Body of pancreas (tissue), 4 donors: Measurements from ENCODE around the gene HTR2B. TPM values are rescaled to one million over a fixed set of nuclear protein-coding genes. Genes with fewer than 3 reads are reported as not detected.
A peak's percentile ranks its signal among the peaks of the same experiment; 100 is the strongest.
"Not testable (repeated sequence)": the region's sequence is repeated elsewhere in the genome, so short reads cannot be mapped to it uniquely, and the experiment has no call there.

ENCODE experiments used
- ATAC-seq: fragments of 150-250 bp; one replicate; pipeline ENCODE4 v1.9.1; 2016
- DNase-seq, 4 donors: peaks; one replicate each; pipeline ENCODE4 v3.0.0-alpha.2; 2019
- H3K27ac ChIP-seq, 4 donors: fragments of 200-600 bp; sonication (generic); 1 replicate in 3 of 4; 2 replicates in 1 of 4; pipeline versions ENCODE4 v1.5.1 to v1.6.1; 2016 to 2019; ENCODE audit warnings: mild to moderate bottlenecking in 1 of 4, mixed read lengths in 1 of 4, moderate library complexity in 1 of 4
- H3K27me3 ChIP-seq, 2 donors: fragments of 200-600 bp; sonication (generic); one replicate each; pipeline ENCODE4 v1.6.0; 2016; ENCODE audit warnings: mild to moderate bottlenecking in 1 of 2
- H3K36me3 ChIP-seq, 2 donors: fragments of 200-600 bp; sonication (generic); replicated peaks in 1 of 2; 2 replicates each; pipeline ENCODE4 v1.5.1; 2016; ENCODE audit warnings: low read depth in 2 of 2; ENCODE audit not compliant: insufficient read depth in 1 of 2
- H3K4me1 ChIP-seq: fragments of 200-600 bp; sonication (generic); one replicate; pipeline ENCODE4 v1.6.0; 2016
- H3K4me3 ChIP-seq, 2 donors: fragments of 200-600 bp; sonication (generic); 1 replicate in 1 of 2; 2 replicates in 1 of 2; pipeline ENCODE4 v1.5.1; 2016 to 2019
- H3K9me3 ChIP-seq, 3 donors: fragments of 200-600 bp; sonication (generic); 1 replicate in 2 of 3; 2 replicates in 1 of 3; pipeline ENCODE4 v1.5.1; 2016
- CTCF ChIP-seq, 7 experiments: fragments of 450-650 bp in 4 of 7; fragments of 200-600 bp in 3 of 7; sonication (generic) in 3 of 7; IDR thresholded peaks; one replicate each; pipeline ENCODE4 v1.5.1; 2016 to 2019; ENCODE audit warnings: antibody characterized with exemption in 7 of 7
- POLR2A ChIP-seq, 3 donors: fragments of 450-650 bp; IDR thresholded peaks; one replicate each; pipeline ENCODE4 v1.6.1; 2016; ENCODE audit warnings: antibody characterized with exemption in 3 of 3, mild to moderate bottlenecking in 2 of 3
- WGBS, 2 donors: methylation state at CpG; one replicate each; pipeline ENCODE4 v1.1.5; 2017; 5-methylcytosine and 5-hydroxymethylcytosine counted together
- intact Hi-C: fragments of 100-400 bp; cut with DNase I; formaldehyde crosslinking; loops from one replicate; pipeline ENCODE4 v1.15.1; 2023
- total RNA-seq, 2 donors: library from RNA; depleted of rRNA; stranded (reverse); fragments of >200 nt; gene quantifications; one replicate each; pipeline ENCODE4 v1.1.0, GENCODE V29; 2016

HTR2B gene
- total RNA-seq, 2 donors from 2014 or later: not detected

DNA sequence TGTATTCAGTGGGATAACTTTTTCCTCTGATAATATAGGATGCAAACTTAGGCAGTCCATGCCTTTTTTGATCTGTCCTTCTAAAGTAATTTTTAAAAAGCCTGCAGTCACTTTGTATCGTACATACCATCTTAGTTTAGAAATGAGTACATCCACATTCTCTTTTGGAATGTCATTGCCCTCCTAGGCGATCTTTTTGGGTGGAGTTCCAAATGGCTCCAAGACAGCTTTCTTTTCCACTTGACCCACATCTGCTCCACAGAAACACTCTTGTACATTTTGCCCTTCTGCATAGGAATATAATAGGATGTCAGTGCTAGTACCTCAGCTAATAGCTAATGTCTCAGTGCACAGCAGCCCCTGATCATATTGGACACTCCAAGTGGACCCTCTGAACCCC is 21.8 kb upstream of the HTR2B start:
- WGBS, 2 donors: 84 to 94% methylated on average over 2 of the region's 2 CpGs
- Histone ChIP-seq H3K4me1 (no peaks in the 10 kb centered on the region), H3K27me3 (no peaks in the 10 kb centered on the region), H3K4me3 (no peak overlapping the region), H3K27ac (no peak overlapping the region), H3K9me3 (no peaks in the 10 kb centered on the region), H3K36me3 (peaks cover 0 to 6% of the 10 kb centered on the region in 2 donors)
- DNase-seq: no peak
- no peak for ATAC-seq
- no peak for TF ChIP-seq POLR2A (IDR thresholded peaks at IDR 0.05)
- TF ChIP-seq CTCF (IDR thresholded peaks at IDR 0.05): no peak
- intact Hi-C loops: no loop called here

- Histone ChIP-seq H3K27me3 (no peaks in the 10 kb centered on the region), H3K36me3 (peaks cover 0 to 4% of the 10 kb centered on the region in 2 donors), H3K9me3 (no peaks in the 10 kb centered on the region), H3K27ac (no peak overlapping the region), H3K4me3 (no peak overlapping the region), H3K4me1 (no peaks in the 10 kb centered on the region)
- no peak for ATAC-seq
- WGBS, 2 donors: 93 to 94% methylated on average over 6 of the region's 6 CpGs
- TF ChIP-seq POLR2A (IDR thresholded peaks at IDR 0.05) (no peak), CTCF (IDR thresholded peaks at IDR 0.05) (no peak)
- DNase-seq: no peak
- intact Hi-C loops: no loop called here
Measured at GRCh38 chr2:231144896-231145295, 20.1 kb upstream of the HTR2B start.

DNA sequence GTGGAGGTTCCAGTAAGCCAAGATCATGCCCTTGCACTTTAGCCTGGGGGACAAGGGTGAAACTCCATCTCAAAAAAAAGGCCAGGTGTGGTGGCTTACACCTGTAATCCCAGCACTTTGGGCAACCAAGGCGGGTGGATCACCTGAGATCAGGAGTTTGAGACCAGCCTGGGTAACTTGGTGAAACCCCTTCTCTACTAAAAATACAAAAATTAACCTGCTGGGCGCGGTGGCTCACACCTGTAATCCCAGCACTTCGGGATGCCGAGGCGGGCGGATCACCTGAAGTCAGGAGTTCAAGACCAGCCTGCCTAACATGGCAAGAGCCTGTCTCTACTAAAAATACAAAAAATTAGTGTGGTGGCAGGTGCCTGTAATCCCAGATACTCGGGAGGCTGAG is 16.0 kb upstream of the HTR2B start:
- ATAC-seq, H3K27ac ChIP-seq, H3K9me3 ChIP-seq, H3K27me3 ChIP-seq, DNase-seq, intact Hi-C loops, H3K4me1 ChIP-seq, H3K36me3 ChIP-seq, H3K4me3 ChIP-seq: not testable (repeated sequence)
- WGBS, 2 donors: 94 to 99% methylated on average over 8 of the region's 8 CpGs

- Histone ChIP-seq H3K27me3 (no peaks in the 10 kb centered on the region), H3K4me3 (no peak overlapping the region), H3K27ac (no peak overlapping the region), H3K36me3 (no peaks in the 10 kb centered on the region), H3K9me3 (no peaks in the 10 kb centered on the region), H3K4me1 (no peaks in the 10 kb centered on the region)
- DNase-seq: no peak
- ATAC-seq: no peak
- TF ChIP-seq POLR2A (IDR thresholded peaks at IDR 0.05) (no peak), CTCF (IDR thresholded peaks at IDR 0.05) (no peak)
- intact Hi-C loops: no loop called here
Measured at GRCh38 chr2:231139796-231140195, 15.0 kb upstream of the HTR2B start.

DNA sequence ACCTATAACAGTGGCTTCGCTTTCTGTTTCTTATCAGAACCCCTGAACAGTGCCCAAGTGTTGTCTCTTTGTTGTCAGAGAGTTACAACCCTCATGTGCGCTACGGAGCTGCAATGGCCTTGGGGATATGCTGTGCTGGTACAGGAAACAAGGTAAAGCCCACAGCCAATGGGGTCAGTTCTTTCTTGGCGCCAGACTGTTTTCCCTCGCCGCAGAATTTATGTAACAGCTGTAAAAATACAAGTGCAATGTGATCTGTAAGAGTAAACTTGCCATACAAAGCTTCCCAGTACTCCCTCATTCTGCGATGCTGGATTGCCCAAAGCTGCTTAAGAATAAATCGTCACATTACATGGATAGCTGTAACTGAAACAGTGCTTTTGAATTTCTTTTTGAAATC is 13.9 kb upstream of the HTR2B start:
- Histone ChIP-seq H3K27me3 (no peaks in the 10 kb centered on the region), H3K4me1 (no peaks in the 10 kb centered on the region), H3K4me3 (no peak overlapping the region), H3K9me3 (no peaks in the 10 kb centered on the region), H3K27ac (no peak overlapping the region), H3K36me3 (no peaks in the 10 kb centered on the region)
- DNase-seq (peak in 2 of 4 donors; percentile 11 to 23), ATAC-seq (no peak)
- TF ChIP-seq CTCF (IDR thresholded peaks at IDR 0.05): no peak
- TF ChIP-seq POLR2A (IDR thresholded peaks at IDR 0.05): no peak
- intact Hi-C loops: no loop called here
- 85 to 88% methylated on average over 8 of the region's 8 CpGs for WGBS, 2 donors
